ENCODE measurements around the gene NLRP13.

DNA sequence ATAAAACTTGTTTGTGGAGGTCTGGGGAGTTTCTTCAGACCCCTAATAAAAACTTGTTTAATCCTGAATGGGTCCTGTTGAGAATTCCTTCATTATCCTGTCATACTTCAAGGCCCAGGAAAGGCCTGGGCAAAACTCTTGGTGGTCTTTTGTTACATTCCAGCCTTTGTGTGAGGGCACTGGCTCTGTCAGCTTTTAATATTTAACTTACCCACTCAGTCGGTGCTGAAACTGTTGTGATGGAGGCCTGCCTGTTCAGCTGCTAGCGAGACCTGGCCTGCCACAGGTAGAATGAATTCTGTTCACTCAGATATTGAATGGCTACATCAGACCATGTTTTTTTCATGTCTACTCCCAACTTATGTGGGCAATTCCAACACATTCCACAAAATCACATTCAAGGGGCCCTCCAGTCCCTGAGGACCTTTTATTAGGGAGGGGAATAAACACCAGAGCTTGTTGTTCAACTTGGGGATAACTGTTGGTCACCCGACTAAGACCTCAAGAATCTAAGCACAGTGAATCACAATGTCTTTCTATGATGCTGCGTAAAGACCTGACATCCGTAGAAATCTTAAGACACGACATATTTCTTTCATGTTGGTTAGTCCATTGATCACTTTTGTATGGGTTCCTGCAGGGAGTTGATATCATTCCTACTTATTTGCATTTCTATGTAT is 28.0 kb upstream of the NLRP13 start:
- TF ChIP-seq SIN3A (IDR thresholded peaks at IDR 0.05; ENCODE audit: borderline replicate concordance, insufficient read depth, low read length) (no peak), POLR2AphosphoS5 (IDR thresholded peaks at IDR 0.05; ENCODE audit: low read depth, low read length) (no peak)
